OCI-LY7 (cell line): ENCODE measurements around the gene LRRK1.

ENCODE experiments used
- CTCF ChIP-seq: fragments of 200-600 bp; sonication (generic); conservative IDR thresholded peaks from 2 replicates; pipeline ENCODE4 v1.5.1; 2014; ENCODE audit warnings: mild to moderate bottlenecking, antibody characterized with exemption, low read length, moderate library complexity, mixed read lengths
- EZH2phosphoT487 ChIP-seq: fragments of 200-600 bp; sonication (generic); IDR thresholded peaks from 2 replicates; pipeline ENCODE4 v1.6.1; 2018; ENCODE audit warnings: low read depth, borderline replicate concordance, mild to moderate bottlenecking, mixed run types, antibody characterized with exemption, low read length, moderate library complexity, mixed read lengths

GRCh38 chr15:100899601-100900000 lies 19.6 kb upstream of the LRRK1 start:
- TF ChIP-seq CTCF (no peak), EZH2phosphoT487 (no peak)
